NCI-H1436 (cell line): ENCODE results near the gene SCAF11.
"Not testable (repeated sequence)": the region's sequence is repeated elsewhere in the genome, so short reads cannot be mapped to it uniquely, and the experiment has no call there.

Source experiments
- DNase-seq: peaks from one replicate; lab custom pipeline; 2025; lab: John Stamatoyannopoulos, UW

SCAF11 gene

GRCh38 chr12:45990468-45991283 lies at the start of gene SCAF11:
Gene SCAF11, minus strand, starts transcription at chr12:45990574. Its CDS starts 26,407 bp downstream, at chr12:45964167.
- DNase-seq: peak; percentile 99

- DNase-seq: not testable (repeated sequence)
Observed at GRCh38 chr12:46037066-46037465, 46.7 kb upstream of the SCAF11 start.

- DNase-seq: no peak
Observed at GRCh38 chr12:46027172-46027571, 36.8 kb upstream of the SCAF11 start.

- no peak for DNase-seq
Observed at GRCh38 chr12:46024099-46024498, 33.7 kb upstream of the SCAF11 start.

GRCh38 chr12:46020768-46021167 lies 30.4 kb upstream of the SCAF11 start:
- DNase-seq: no peak

- DNase-seq: not testable (repeated sequence)
Observed at GRCh38 chr12:46018712-46019111, 28.3 kb upstream of the SCAF11 start.

- DNase-seq: not testable (repeated sequence)
Observed at GRCh38 chr12:46017866-46018375, 27.5 kb upstream of the SCAF11 start.

GRCh38 chr12:46005823-46006222 lies 15.4 kb upstream of the SCAF11 start:
- no peak for DNase-seq

GRCh38 chr12:46005151-46005797 lies 14.9 kb upstream of the SCAF11 start:
- no peak for DNase-seq

- DNase-seq: no peak
Observed at GRCh38 chr12:46004715-46005114, 14.3 kb upstream of the SCAF11 start.

GRCh38 chr12:46000076-46000475 lies 9.7 kb upstream of the SCAF11 start:
- DNase-seq: not testable (repeated sequence)

GRCh38 chr12:45994736-45995135 lies 4.4 kb upstream of the SCAF11 start:
- no peak for DNase-seq

GRCh38 chr12:45991284-45992249 lies 1.2 kb upstream of the SCAF11 start:
- peak; percentile 55 for DNase-seq

GRCh38 chr12:45989721-45990467 lies 480 bp downstream of the SCAF11 start:
- peak; percentile 29 for DNase-seq

- DNase-seq: no peak
Observed at GRCh38 chr12:45989287-45989686, 1.1 kb downstream of the SCAF11 start.

- DNase-seq: no peak
Observed at GRCh38 chr12:45988264-45988663, 2.1 kb downstream of the SCAF11 start.

GRCh38 chr12:45987340-45987727 lies 3.0 kb downstream of the SCAF11 start:
- no peak for DNase-seq

- no peak for DNase-seq
Observed at GRCh38 chr12:45986641-45987339, 3.6 kb downstream of the SCAF11 start.

GRCh38 chr12:45981075-45981837 lies 9.1 kb downstream of the SCAF11 start:
- DNase-seq: no peak

- DNase-seq: no peak
Observed at GRCh38 chr12:45980540-45980939, 9.8 kb downstream of the SCAF11 start.
